Activated T-cell treated with anti-CD3 and anti-CD28 coated beads for 4 hours (primary cell): ENCODE data around the gene PHC3.
"Not testable (repeated sequence)": the region's sequence is repeated elsewhere in the genome, so short reads cannot be mapped to it uniquely, and the experiment has no call there.

ENCODE experiments used
- DNase-seq: peaks from one replicate; pipeline ENCODE4 v3.0.0-alpha.2; 2020

Gene PHC3, protein sequence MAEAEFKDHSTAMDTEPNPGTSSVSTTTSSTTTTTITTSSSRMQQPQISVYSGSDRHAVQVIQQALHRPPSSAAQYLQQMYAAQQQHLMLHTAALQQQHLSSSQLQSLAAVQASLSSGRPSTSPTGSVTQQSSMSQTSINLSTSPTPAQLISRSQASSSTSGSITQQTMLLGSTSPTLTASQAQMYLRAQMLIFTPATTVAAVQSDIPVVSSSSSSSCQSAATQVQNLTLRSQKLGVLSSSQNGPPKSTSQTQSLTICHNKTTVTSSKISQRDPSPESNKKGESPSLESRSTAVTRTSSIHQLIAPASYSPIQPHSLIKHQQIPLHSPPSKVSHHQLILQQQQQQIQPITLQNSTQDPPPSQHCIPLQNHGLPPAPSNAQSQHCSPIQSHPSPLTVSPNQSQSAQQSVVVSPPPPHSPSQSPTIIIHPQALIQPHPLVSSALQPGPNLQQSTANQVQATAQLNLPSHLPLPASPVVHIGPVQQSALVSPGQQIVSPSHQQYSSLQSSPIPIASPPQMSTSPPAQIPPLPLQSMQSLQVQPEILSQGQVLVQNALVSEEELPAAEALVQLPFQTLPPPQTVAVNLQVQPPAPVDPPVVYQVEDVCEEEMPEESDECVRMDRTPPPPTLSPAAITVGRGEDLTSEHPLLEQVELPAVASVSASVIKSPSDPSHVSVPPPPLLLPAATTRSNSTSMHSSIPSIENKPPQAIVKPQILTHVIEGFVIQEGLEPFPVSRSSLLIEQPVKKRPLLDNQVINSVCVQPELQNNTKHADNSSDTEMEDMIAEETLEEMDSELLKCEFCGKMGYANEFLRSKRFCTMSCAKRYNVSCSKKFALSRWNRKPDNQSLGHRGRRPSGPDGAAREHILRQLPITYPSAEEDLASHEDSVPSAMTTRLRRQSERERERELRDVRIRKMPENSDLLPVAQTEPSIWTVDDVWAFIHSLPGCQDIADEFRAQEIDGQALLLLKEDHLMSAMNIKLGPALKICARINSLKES

DNA sequence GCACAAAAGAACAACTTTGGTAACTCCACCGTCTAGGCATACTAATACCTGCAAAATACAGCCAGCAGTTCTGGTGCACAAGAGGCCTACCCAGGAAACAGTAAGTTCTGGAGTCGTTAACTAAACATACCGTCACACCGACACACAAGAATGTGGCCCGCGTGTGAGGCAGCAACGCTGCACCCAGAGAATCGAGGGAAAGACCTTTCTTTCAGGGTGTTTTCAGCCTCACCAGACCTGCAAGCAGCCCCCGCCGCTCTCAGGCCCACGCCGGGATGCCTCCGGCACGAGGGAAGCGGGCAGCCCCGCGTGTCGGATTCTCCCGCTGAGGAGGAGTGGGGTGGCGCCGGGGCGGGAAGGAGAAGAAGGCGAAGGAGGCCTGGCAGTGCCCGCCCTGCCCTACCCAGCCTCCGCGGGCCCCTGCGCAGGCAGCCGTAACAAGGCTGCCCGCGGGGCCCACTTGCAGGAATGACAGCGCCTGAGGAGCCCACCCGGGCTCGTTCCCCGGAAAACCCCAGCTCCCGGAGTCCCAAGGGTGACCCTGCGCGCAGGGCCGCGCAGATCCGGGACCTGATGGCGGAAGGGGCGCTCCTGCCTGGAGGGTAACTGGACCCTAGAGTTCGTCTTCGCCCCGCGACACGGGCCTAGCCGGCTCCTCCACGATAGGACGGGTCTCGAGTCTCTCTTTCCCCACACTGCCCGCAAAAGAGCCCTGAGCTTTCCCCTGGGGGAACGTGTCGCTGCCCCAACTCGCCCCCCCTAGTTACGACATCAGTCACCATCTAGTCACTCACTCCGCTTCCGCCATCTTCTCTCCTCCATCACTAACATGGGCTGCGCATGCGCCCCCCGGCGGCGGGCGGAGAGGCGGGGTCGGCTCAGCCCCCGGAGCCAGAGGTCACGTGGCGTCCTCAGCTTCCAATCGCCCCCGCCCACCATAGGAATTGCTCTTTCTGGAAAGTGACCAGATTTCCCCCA, at the start of gene PHC3:
Gene PHC3, minus strand, starts transcription at position 826 of the 978 bp plus-strand sequence. Its CDS starts 18 bp downstream, at position 808.
- DNase-seq: peak; percentile 89

DNA sequence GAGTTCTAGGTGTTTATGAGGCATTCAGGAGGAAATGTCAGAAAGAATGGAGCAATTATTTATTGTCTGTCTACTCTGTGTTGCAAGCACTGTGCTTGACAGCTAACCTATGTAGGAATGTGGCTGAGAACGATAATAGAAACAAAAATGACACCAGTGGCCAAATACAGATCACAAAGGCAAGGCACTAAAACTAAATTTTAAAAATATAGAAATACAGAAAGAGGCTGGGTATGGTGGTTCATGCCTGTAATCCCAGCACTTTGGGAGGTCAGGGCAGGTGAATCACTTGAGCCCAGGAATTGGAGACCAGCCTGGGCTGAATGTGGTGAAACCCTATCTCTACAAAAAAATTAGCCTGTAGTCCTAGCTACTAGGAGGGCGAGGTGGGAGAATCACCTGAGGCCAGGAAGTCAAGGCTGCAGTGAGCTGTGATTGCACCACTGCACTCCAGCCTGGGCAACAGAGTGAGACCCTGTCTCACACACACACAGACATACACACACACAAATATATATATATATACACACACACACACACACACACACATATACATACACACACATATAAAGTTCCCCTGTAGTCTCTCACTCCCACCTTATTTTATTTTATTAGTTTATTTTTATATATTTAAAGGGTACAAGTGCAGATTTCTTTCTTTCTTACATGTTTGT, 46.7 kb upstream of the PHC3 start:
- no peak for DNase-seq

DNA sequence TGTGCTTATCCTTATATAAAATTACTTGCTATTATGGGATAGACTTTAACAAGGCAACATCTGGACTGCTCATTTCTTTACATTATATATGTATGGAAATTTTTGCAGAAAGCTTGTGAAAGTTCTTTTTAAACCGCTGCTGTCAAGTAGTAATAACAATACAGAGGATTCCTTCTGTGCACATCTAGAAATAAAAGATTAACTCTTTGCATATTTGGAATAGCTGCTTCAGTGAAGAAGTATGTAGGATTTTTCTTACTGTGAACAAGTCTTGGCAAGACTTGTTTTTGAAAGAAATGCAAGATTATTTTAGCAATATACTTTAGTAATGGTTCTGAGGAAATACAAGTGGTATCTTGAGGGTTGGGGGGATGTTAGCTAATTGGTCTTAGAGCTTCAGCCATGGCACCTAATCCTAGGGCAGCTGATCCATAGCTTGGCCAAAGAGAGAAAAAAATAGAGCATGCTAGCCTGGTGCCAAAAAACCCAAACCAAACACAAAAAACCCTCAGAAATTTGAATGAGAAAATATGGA, 45.0 kb upstream of the PHC3 start:
- DNase-seq: no peak

- no peak for DNase-seq
Observed at GRCh38 chr3:170225166-170225565, 43.6 kb upstream of the PHC3 start.

DNA sequence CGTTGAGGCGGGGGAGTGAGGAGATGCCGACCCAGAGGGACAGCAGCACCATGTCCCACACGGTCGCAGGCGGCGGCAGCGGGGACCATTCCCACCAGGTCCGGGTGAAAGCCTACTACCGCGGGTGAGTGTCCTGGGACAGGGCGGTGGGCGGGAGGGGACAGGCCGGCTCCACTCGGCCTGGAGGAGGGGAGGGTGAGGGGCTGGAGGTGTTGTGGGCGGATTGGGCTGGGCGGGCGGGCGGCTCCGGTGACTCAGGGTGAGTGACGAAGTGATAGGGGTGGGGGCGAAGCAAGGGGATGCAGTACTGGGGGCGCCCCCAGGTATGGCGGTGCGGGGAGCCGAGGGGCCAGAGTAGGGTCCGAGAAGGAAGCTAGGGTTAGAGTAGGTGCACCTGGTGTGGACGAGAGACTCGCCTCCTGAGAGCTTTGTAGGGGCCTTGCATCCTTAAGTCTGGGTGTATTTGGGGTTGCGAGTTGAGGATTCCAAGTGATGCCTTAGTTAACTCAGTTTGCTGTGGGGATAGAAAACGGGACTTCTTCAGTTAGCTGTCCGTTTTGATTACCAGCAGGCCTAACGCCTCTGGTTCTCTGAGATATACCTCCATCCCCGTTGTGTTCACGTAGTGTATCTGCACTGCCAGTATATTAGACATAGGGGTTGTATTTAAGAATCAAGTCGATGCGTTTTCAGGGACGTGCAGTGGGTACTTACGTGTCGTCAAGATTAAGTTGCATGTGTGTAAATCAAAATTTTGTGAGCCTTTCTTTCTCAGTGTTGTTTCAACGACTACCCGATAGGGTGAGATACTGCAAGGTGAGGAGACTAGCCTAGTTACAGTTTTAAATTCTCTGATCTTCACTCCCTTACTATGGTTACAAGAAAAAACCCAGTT, 41.4 kb upstream of the PHC3 start:
- peak; percentile 37 for DNase-seq

DNA sequence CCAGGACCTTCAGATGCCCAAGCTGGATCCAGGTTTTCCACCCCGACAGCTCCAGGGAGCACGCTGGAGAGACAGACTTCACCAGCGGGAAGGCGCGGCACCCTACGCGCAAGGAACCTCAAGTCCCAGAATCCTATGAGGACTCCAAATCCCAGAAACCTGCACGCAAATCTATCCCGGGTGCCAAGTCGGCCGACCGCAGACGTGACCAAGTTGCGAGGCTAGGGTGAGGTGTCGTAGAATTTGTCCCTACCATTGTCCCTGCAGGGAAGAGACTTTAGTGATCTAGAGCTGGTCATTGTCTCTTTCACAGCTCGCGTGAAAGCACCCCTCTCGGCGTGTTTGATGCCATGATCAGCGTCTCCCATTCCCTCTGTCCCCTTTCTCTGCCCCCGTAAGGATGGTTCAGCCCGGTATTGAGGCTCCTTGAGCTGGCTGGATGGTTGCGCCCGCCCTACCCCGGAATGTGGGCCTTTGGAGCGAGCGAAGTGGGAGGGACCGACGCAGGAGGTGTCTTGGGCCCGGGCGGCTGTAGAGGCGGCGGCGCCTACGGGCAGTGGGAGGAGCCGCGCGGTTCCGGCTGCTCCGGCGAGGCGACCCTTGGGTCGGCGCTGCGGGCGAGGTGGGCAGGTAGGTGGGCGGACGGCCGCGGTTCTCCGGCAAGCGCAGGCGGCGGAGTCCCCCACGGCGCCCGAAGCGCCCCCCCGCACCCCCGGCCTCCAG, 40.6 kb upstream of the PHC3 start, which contains the start of gene PRKCI:
Gene PRKCI, plus strand, starts transcription at position 501 of the 723 bp plus-strand sequence. CDS start 246 bp downstream, outside the sequence.
- DNase-seq: peak; percentile 72

- no peak for DNase-seq
Observed at GRCh38 chr3:170220871-170221270, 39.3 kb upstream of the PHC3 start.

DNA sequence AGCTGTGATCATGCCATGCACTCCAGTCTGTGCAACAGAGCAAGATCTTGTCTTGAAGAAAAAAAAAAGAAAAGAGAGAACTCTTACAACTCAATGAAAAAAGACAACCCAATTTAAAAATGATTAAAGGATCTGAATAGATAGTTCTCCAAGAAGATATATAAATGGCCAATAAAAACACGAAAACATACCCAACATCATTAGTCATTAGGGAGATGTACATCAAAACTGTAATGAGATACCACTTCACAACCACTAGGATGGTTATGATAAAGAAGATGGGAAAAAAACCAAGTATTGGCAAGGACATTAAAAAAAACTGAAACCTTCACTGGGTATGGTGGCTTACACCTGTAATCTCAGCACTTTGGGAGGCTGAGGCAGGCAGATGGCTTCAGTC, 38.3 kb upstream of the PHC3 start:
- no peak for DNase-seq

DNA sequence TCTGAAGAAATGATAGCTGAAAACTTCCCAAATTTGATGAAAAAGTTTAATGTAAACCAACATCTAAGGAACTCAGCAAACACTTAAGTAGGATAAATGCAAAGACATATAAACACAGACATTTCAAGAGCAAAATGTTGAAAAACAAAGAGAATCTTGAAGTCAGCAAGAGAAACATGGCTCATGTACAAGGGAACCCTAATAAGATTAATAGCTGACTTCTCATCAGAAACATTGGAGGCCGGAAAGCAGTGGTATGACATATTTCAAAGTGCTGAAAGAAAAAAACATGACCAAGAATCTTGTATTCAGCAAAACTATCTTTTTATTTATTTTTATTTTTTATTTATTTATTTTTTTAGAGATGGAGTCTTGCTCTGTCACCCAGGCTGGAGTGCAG, 30.1 kb upstream of the PHC3 start:
- no peak for DNase-seq

DNA sequence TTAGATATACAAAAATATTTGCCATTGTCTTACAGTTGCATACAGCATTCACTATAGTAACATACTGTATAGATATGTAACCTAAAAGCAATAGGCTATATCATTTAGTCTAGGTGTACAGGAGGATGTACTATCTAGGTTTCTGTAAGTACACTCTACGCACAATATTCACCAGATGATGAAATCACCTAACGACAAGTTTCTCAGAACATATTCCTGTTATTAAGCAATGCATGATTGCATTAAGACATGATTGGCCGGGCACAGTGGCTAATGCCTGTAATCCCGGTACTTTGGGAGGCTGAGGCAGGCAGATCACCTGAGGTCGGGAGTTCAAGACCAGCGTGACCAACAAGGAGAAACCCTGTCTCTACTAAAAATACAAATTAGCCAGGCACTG, 26.2 kb upstream of the PHC3 start:
- DNase-seq: no peak

- DNase-seq: not testable (repeated sequence)
Observed at GRCh38 chr3:170206164-170206762, 24.7 kb upstream of the PHC3 start.

DNA sequence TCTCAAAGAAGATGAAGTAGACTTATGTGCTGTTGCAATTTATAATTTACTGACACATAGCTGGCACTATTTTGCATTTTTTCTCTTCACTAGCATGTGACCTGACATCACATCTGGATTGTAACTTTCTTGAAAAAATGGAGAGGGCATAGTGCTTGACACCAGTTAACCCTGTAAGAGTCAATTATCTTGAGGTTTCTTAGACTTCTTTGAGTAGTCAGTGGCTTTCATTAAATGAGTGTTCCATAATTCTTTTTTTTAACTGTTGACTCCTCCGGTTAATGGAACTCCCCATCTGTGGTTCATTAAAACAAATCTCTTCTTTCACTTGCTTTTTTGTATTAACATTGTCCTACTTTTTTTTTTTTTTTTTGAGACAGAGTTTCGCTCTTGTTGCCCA, 23.8 kb upstream of the PHC3 start:
- DNase-seq: no peak

- no peak for DNase-seq
Observed at GRCh38 chr3:170204509-170204908, 23.0 kb upstream of the PHC3 start.

- no peak for DNase-seq
Observed at GRCh38 chr3:170204023-170204472, 22.5 kb upstream of the PHC3 start.

GRCh38 chr3:170203457-170203856, 21.9 kb upstream of the PHC3 start:
- no peak for DNase-seq

GRCh38 chr3:170201527-170201926, 20.0 kb upstream of the PHC3 start:
- DNase-seq: no peak

DNA sequence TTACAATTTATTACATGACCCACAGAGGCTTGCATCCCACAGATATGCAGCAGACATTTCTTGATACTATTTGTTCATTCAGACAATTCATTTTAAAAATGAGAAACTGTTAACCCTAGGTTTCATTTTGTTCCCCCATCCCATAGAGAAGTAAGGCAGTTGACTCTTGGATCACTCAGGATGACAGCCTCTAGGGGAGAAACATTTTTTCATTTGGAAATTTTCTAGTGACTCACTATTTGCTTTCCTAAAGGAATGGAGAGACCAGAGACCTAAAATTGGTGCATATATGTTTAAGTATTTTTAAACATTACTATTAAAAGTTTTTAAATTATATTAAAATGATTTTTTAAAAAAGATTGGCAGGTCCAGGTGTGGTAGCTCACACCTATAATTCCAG, 19.5 kb upstream of the PHC3 start:
- DNase-seq: no peak

DNA sequence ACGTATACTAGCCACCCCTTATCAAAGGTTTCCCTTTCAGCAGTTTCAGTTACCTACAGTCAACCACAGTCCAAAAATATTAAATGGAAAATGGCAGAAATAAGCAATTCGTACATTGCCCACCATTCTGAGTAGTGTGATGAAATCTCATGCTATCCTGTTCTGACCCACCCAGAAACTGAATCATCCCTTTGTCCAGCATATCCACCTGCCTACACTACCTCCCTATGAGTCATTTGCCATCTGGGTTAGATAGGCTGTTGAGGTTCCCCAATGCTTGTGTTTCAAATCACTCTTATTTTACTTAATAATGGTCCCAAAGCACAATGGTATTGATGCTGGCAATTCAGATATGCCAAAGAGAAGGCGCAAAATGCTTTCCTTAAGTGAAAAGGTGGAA, 15.3 kb upstream of the PHC3 start:
- DNase-seq: no peak

DNA sequence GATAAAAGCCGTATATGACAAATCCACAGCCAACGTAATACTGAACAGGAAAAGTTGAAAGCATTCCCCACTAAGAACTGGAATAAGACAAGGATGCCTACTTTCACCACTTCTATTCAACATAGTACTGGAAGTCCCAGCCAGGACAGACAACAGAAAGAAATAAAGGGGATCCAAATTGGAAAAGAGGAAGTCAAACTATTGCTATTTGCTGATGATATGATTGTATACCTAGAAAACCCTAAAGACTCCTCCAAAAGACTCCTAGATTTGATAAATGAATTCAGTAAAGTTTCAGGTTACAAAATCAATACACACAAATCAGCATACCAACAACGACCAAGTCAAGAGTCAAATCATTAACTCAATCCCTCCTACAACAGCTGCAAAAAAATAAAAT, 14.2 kb upstream of the PHC3 start:
- DNase-seq: not testable (repeated sequence)
